Adrenal gland (tissue), 5 donors: ENCODE results near the gene TACR2.

Experiments
- CTCF ChIP-seq, 6 experiments: fragments of 450-650 bp in 4 of 6; fragments of 200-600 bp in 2 of 6; sonication (generic) in 1 of 6; IDR thresholded peaks; 1 replicate in 5 of 6; 2 replicates in 1 of 6; pipeline versions ENCODE4 v1.5.1 to v1.8.0; 2016 to 2021; ENCODE audit warnings: antibody characterized with exemption in 6 of 6, mild to moderate bottlenecking in 2 of 6, moderate library complexity in 1 of 6
- POLR2A ChIP-seq, 2 donors: fragments of 450-650 bp; IDR thresholded peaks; one replicate each; pipeline ENCODE4 v1.6.1; 2017; ENCODE audit warnings: antibody characterized with exemption in 2 of 2, mild to moderate bottlenecking in 2 of 2, moderate library complexity in 1 of 2
- donor health status: DM: no; HTN: no; CAD: no.

- TF ChIP-seq POLR2A (IDR thresholded peaks at IDR 0.05) (no peak), CTCF (IDR thresholded peaks at IDR 0.05) (no peak)
Observed at GRCh38 chr10:69377191-69377590, 39.5 kb downstream of the TACR2 start.
